ENCODE data around the gene MYT1. TPM values are rescaled to one million over a fixed set of nuclear protein-coding genes. Genes with fewer than 3 reads are reported as not detected.
A peak's percentile ranks its signal among the peaks of the same experiment; 100 is the strongest.

Gene MYT1
- total RNA-seq, 8 experiments from 2014 or later = 0.10 to 42.7 (median 14.0) TPM

DNA sequence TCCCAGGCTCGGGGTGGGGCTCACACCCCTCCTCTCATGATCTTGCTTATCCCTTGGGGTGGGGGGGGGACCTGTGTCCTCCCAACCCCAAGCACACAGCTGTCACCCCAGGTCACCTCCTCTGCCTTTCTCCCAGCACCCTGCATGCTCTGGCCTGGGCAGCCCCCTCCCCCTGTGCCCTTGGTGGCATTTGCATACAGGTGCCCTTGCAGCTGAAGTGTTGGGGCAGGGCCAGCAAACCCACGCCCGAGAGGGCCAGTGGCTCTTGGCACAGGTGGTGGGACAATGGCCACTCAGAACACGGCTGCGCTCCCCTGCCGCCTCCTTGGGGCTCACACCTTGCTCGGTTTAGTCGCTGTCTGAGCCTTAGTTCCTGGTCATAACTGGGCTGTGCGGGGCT lies 11.3 kb upstream of the MYT1 start:
- no peak overlapping the region for H3K4me3 ChIP-seq
- no peak for ATAC-seq (replicated peaks in 6 of 8)
- in situ Hi-C loops (cut with MboI; ENCODE audit: low pct_unique_long_range_greater_than_20kb in 2 of 9, low sequenced_read_pairs in 9 of 9, unreplicated experiment in 9 of 9) = no loop called here
- 73% methylated on average over 3 of the region's 9 CpGs; no CpG with 5 or more reads in 9 of the 10 experiments for WGBS, 10 experiments
- H3K4me1 ChIP-seq (replicated peaks in 1 of 2) = peaks cover 36 to 58% of the 10 kb centered on the region in 2 donors
- H3K27ac ChIP-seq = no peak overlapping the region

GRCh38 chr20:64153410-64153809 lies 10.8 kb upstream of the MYT1 start:
- Histone ChIP-seq H3K27ac (no peak overlapping the region), H3K4me3 (no peak overlapping the region), H3K4me1 (replicated peaks in 1 of 2) (peaks cover 36 to 58% of the 10 kb centered on the region in 2 donors)
- no peak for ATAC-seq (replicated peaks in 6 of 8)
- in situ Hi-C loops (cut with MboI; ENCODE audit: low pct_unique_long_range_greater_than_20kb in 2 of 9, low sequenced_read_pairs in 9 of 9, unreplicated experiment in 9 of 9) = no loop called here
- 0 to 100% (median 70%) methylated on average over 1 to 2 of the region's 2 CpGs; no CpG with 5 or more reads in 4 of the 10 experiments for WGBS, 10 experiments

DNA sequence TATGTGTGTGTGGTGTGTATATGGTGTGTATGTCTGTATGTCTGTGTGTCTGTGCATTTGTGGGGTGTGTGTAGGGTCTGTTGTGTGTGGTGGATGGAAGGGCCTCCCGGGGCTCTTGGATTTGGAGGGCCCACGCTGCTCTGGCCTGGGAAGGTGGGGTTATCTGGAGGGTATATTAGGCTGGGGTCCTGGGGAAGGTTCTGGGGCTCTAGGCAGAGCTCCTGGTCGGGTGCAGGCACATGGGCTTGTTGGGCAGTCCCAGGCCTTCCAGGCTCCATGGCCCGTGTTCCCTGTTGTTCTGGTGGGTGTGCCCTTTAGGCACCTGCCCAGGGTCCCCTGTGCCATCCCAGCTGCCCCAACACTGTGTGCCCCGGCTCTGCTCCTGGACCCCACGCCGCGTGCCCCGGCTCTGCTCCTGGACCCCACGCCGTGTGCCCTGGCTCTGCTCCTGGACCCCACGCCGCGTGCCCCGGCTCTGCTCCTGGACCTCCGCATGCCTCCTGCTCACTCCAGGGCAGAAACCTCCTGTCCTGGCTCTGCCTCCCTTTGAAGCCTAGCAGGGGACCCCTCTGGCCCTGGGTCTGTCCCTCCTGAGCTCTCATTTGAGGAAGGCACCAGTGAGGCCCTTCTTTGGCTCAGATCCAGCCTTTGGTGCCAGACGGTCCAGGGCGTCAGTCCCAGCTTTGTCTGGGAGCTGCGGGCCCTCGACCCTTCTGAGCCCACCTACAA lies 10.2 kb upstream of the MYT1 start:
- H3K27ac ChIP-seq = peak overlapping the region in 1 of 2 donors; percentile 77
- ATAC-seq (replicated peaks in 6 of 8) = no peak
- WGBS, 10 experiments = 47 to 100% (median 86%) methylated on average over 2 to 9 of the region's 20 CpGs; no CpG with 5 or more reads in 5 of the 10 experiments
- H3K4me1 ChIP-seq (replicated peaks in 1 of 2) = peaks cover 38 to 61% of the 10 kb centered on the region in 2 donors
- no peak overlapping the region for H3K4me3 ChIP-seq
- in situ Hi-C loops (cut with MboI; ENCODE audit: low pct_unique_long_range_greater_than_20kb in 2 of 9, low sequenced_read_pairs in 9 of 9, unreplicated experiment in 9 of 9) = no loop called here

- H3K4me3 ChIP-seq = no peak overlapping the region
- peaks cover 45 to 68% of the 10 kb centered on the region in 2 donors for H3K4me1 ChIP-seq (replicated peaks in 1 of 2)
- no peak for ATAC-seq (replicated peaks in 6 of 8)
- WGBS, 10 experiments = 2 to 70% (median 40%) methylated on average over 1 to 7 of the region's 9 CpGs; no CpG with 5 or more reads in 4 of the 10 experiments
- in situ Hi-C loops (cut with MboI; ENCODE audit: low pct_unique_long_range_greater_than_20kb in 2 of 9, low sequenced_read_pairs in 9 of 9, unreplicated experiment in 9 of 9) = no loop called here
- peak overlapping the region; percentile 66 to 77 for H3K27ac ChIP-seq
These were observed 9.5 kb upstream of the MYT1 start for GRCh38 chr20:64154590-64155257.

DNA sequence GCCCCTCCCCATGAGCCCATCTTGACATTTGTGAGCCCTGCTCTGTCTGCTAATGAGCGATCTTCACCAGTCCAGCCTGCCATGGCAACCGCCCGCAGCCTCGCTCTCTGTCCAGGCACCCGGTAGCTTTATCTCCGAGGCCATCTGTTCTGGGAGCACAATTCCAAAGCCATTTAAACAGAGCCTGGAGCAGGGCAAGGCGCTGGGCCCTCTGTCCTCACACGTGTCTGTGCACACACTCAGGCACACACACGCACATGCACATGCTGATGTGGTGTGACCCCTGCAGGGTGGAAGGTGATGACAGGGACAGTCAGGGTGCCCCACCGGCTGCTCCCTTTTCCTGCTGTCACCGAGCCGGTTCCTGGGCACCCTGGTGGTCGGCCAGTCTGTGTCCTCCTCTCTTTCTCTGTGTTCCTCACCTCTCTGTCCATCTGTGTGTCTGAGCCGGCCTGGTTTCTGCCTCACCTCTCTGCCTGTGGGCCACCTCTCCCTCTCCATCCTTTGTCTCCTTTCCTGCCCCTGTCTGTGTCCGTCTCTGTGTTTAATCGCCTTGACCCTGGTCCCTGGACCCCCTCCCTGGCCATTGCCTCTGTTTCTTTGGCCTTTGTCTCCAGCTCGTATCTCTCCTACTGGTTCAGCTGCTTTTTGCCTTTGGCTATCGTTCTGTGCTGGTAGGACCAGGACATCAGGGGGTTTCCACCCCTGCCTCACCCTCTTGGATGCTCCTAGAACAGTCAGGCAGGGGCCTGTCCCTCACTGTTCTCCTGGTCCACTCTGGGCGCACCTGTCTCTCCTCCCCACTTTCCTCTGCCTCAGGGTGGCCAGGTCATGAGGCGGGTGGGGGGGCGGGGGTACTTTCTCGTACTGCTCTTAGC lies 8.8 kb upstream of the MYT1 start:
- WGBS, 10 experiments = 28 to 78% (median 64%) methylated on average over 3 to 14 of the region's 22 CpGs; no CpG with 5 or more reads in 3 of the 10 experiments
- Histone ChIP-seq H3K27ac (peak overlapping the region; percentile 66 to 77), H3K4me3 (no peak overlapping the region), H3K4me1 (replicated peaks in 1 of 2) (peaks cover 53 to 75% of the 10 kb centered on the region in 2 donors)
- in situ Hi-C loops (cut with MboI; ENCODE audit: low pct_unique_long_range_greater_than_20kb in 2 of 9, low sequenced_read_pairs in 9 of 9, unreplicated experiment in 9 of 9) = no loop called here
- ATAC-seq (replicated peaks in 6 of 8) = peak in 5 of 8 experiments; percentile 49 to 62 (median 55)

DNA sequence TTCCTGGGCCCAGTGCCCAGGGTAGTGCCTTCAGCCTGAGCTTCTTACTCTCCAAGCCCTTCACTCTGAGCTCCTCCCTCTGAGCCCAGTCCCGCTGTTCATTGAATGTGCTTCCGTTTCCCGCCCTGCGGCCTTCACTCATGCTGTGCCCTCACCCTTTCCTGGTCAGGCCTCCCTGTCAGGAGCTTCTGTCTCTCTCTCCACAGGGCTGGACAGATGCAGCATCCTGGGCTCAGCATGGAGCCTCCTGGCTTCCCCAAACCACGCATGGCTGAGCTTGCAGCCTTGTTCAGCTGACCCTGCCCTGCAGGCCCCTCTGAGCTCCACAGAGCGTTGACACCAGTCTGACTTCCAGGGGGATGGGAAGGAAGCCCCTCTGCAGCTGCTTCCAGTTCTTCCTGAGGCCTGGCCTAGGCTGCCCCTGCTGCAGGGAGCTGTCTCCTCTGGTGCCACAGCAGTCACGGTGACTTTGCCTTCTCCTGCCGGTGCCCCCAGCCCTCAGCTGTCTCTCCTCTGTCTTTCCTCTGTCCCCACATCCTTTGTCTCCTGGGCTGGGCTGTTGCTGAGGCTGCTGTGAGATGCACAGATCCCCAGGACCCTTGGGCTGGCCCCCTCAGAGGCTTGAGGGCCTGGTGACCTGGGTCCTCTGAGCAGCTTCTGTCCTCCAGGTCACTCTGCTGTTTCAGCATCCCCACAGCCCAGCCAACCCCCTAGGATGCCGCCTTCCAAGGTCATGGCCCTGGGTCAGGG lies 7.9 kb upstream of the MYT1 start:
- Histone ChIP-seq H3K4me1 (replicated peaks in 1 of 2) (peaks cover 61 to 83% of the 10 kb centered on the region in 2 donors), H3K4me3 (no peak overlapping the region), H3K27ac (peak overlapping the region; percentile 64 to 77)
- WGBS, 10 experiments = 0 to 100% (median 39%) methylated on average over 1 to 7 of the region's 9 CpGs; no CpG with 5 or more reads in 5 of the 10 experiments
- in situ Hi-C loops (cut with MboI; ENCODE audit: low pct_unique_long_range_greater_than_20kb in 2 of 9, low sequenced_read_pairs in 9 of 9, unreplicated experiment in 9 of 9) = no loop called here
- peak in 6 of 8 experiments; percentile 1 to 39 (median 16) for ATAC-seq (replicated peaks in 6 of 8)

DNA sequence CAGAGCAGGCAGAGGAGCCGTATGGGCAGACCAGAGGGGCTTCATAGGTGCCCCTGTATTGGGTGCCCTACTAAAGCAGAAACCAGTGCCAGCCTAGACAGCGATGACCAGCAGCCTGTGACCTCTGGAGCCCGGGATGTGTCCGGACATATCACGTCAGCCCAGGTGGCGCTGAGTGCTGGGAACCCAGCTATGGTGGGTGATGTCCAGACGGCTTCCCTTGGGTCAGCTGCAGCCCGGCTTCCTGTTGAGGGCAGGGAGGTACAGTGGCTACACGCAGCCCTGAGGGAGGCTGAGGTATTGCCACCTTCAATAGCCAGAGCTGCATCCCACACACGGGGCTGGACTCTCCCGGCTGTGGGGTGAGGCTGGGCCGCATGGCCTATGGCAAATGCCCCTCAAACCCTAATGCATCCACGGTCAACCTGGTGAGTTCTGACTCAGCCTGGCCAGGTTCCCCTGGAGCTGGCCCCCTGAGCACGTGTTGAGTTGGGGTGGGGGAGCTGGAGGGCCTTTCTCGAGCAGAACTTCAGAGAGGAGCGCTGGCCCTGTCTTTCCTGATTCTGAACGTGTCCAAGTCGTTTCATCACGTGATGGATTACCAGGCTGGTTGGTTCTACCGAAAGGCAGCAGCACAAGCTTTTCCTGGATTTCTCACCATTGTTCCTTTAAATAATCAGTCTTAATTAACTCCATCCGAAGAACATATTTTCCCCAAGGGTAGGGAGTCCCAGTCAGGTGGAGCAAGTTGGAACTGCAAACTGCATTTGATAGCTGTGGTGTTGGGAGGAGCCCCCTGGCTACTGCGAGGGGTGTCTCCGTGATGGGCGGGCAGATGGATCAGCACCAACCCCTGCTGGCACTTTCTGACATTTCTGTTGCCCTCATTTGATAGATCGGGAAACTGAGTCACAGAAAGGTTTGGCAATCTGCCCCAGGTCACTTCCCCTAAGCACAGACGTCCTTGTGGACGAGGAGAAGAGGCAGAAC lies 7.1 kb upstream of the MYT1 start:
- in situ Hi-C loops (cut with MboI; ENCODE audit: low pct_unique_long_range_greater_than_20kb in 2 of 9, low sequenced_read_pairs in 9 of 9, unreplicated experiment in 9 of 9) = no loop called here
- H3K4me1 ChIP-seq (replicated peaks in 1 of 2) = peaks cover 67 to 80% of the 10 kb centered on the region in 2 donors
- peak in 3 of 8 experiments; percentile 1 to 7 (median 4) for ATAC-seq (replicated peaks in 6 of 8)
- H3K27ac ChIP-seq = peak overlapping the region in 1 of 2 donors; percentile 77
- H3K4me3 ChIP-seq = no peak overlapping the region
- 12 to 100% (median 60%) methylated on average over 1 to 13 of the region's 27 CpGs; no CpG with 5 or more reads in 1 of the 10 experiments for WGBS, 10 experiments

- no peak for ATAC-seq (replicated peaks in 6 of 8)
- Histone ChIP-seq H3K27ac (no peak overlapping the region), H3K4me3 (no peak overlapping the region), H3K4me1 (replicated peaks in 1 of 2) (peaks cover 74 to 80% of the 10 kb centered on the region in 2 donors)
- in situ Hi-C loops (cut with MboI; ENCODE audit: low pct_unique_long_range_greater_than_20kb in 2 of 9, low sequenced_read_pairs in 9 of 9, unreplicated experiment in 9 of 9) = no loop called here
- no CpG with 5 or more reads among the region's 1 CpG for WGBS, 10 experiments
These were observed 6.4 kb upstream of the MYT1 start for GRCh38 chr20:64157878-64158277.

DNA sequence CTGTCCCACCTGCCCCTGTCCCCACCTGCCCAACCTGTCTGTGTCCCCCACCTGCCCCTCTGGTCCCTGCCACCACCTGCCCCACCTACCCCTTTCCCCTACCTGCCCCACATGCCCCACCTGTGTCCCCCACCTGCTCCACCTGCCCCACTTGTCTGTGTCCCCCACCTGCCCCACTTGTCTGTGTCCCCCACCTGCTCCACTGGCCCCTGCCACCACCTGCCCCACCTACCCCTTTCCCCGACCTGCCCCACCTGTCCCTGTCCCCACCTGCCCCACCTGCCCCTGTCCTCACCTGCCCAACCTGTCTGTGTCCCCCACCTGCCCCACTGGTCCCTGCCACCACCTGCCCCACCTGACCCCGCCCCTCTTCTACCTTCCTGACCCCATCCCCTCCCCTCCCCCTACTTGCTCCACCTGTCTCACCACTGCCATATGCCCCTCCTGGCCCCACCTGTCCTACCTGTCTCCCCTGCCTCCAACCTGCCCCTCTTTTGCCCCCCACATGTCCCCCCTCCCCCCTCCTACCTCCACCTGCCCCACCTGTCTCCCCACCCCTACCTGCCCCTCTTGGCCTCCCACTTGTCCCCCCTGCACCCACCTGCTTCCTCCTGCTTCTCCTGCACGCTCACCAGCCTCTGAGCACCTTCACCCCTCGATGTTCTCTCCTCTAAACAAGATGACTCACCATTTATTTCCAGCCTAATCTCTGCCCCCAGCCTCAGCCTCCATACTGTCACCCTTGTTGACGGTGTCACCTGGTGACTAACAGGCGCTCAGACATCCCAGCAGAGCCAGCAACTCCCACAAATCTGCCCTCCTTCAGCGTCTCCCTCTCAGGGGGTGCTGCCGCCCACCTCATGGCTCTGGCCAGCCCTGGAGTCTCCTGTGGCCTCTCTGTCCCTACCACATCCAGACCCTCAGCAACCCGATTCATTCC lies 5.6 kb upstream of the MYT1 start:
- in situ Hi-C loops (cut with MboI; ENCODE audit: low pct_unique_long_range_greater_than_20kb in 2 of 9, low sequenced_read_pairs in 9 of 9, unreplicated experiment in 9 of 9) = no loop called here
- no peak overlapping the region for H3K4me3 ChIP-seq
- peak in 5 of 8 experiments; percentile 9 to 33 (median 19) for ATAC-seq (replicated peaks in 6 of 8)
- peaks cover 78 to 81% of the 10 kb centered on the region in 2 donors for H3K4me1 ChIP-seq (replicated peaks in 1 of 2)
- H3K27ac ChIP-seq = peak overlapping the region in 1 of 2 donors; percentile 75
- WGBS, 10 experiments = 69 to 80% methylated on average over 1 to 6 of the region's 9 CpGs; no CpG with 5 or more reads in 8 of the 10 experiments

- no peak for ATAC-seq (replicated peaks in 6 of 8)
- in situ Hi-C loops (cut with MboI; ENCODE audit: low pct_unique_long_range_greater_than_20kb in 2 of 9, low sequenced_read_pairs in 9 of 9, unreplicated experiment in 9 of 9) = no loop called here
- Histone ChIP-seq H3K4me3 (no peak overlapping the region), H3K4me1 (replicated peaks in 1 of 2) (peaks cover 80 to 84% of the 10 kb centered on the region in 2 donors), H3K27ac (peak overlapping the region; percentile 75 to 99)
- WGBS, 10 experiments = 47 to 100% (median 85%) methylated on average over 1 to 4 of the region's 8 CpGs; no CpG with 5 or more reads in 4 of the 10 experiments
These were observed 5.0 kb upstream of the MYT1 start for GRCh38 chr20:64159286-64159680.
